ENCODE measurements around the gene HCN3. TPM values are rescaled to one million over a fixed set of nuclear protein-coding genes. Genes with fewer than 3 reads are reported as not detected.

HCN3 gene
- total RNA-seq, result 0.89 and 1.4 TPM in 2 replicates

GRCh38 chr1:155277070-155277901 lies at the start of gene HCN3:
TSS of gene HCN3 (plus strand) at chr1:155277463. CDS start at chr1:155277591, 128 bp downstream.

GRCh38 chr1:155255243-155256007 lies 21.8 kb upstream of the HCN3 start, which contains the start of gene ENTREP3:
TSS of gene ENTREP3 (minus strand) at chr1:155255483. CDS start at chr1:155254877, 606 bp downstream.

GRCh38 chr1:155261852-155262673 lies 15.2 kb upstream of the HCN3 start, which contains the start of gene SCAMP3:
TSS of gene SCAMP3 (minus strand) at chr1:155262360. CDS start at chr1:155262151, 209 bp downstream.

GRCh38 chr1:155273343-155274245 lies 3.7 kb upstream of the HCN3 start, which contains the start of gene CLK2:
TSS of gene CLK2 (minus strand) at chr1:155273504. CDS start at chr1:155270977, 2,527 bp downstream.

GRCh38 chr1:155301342-155301841 lies 24.1 kb downstream of the HCN3 start, which contains the start of gene PKLR:
TSS of gene PKLR (minus strand) at chr1:155301438. CDS start at chr1:155301395, 43 bp downstream.

GRCh38 chr1:155308493-155309422 lies 31.5 kb downstream of the HCN3 start, which contains the start of gene FDPS:
TSS of gene FDPS (plus strand) at chr1:155308866. CDS start at chr1:155309790, 924 bp downstream.

GRCh38 chr1:155320661-155321617 lies 43.7 kb downstream of the HCN3 start, which contains the start of gene RUSC1:
TSS of gene RUSC1 (plus strand) at chr1:155320894. CDS start at chr1:155321774, 880 bp downstream.

Other genes starting within 250 kb of the HCN3 start
- gene DCST2, start 243.7 kb upstream of the HCN3 start, total RNA-seq, result 0.11 TPM in 1 of 2 replicates, not detected in the other
- gene DCST1, start 243.6 kb upstream of the HCN3 start, total RNA-seq, result not detected in 2 replicates
- gene ADAM15, start 226.1 kb upstream of the HCN3 start, total RNA-seq, result 56.7 and 69.5 TPM in 2 replicates
- 1.7 and 2.9 TPM in 2 replicates for gene EFNA4, start 213.7 kb upstream of the HCN3 start, total RNA-seq
- 0.22 and 0.50 TPM in 2 replicates for gene EFNA3, start 198.6 kb upstream of the HCN3 start, total RNA-seq
- 0.22 and 0.75 TPM in 2 replicates for gene EFNA1, start 149.6 kb upstream of the HCN3 start, total RNA-seq
- gene SLC50A1, start 141.6 kb upstream of the HCN3 start, total RNA-seq, result 19.7 and 37.7 TPM in 2 replicates
- 34.1 and 42.9 TPM in 2 replicates for gene DPM3, start 136.9 kb upstream of the HCN3 start, total RNA-seq
- gene KRTCAP2, start 104.2 kb upstream of the HCN3 start, total RNA-seq, result 77.0 and 88.1 TPM in 2 replicates
- gene TRIM46, start 103.6 kb upstream of the HCN3 start, total RNA-seq, result 3.9 and 4.9 TPM in 2 replicates
- 28.8 and 46.6 TPM in 2 replicates for gene THBS3, start 69.6 kb upstream of the HCN3 start, total RNA-seq
- gene MTX1, start 68.8 kb upstream of the HCN3 start, total RNA-seq, result 40.0 and 50.5 TPM in 2 replicates
- gene ENTREP3, start 22.0 kb upstream of the HCN3 start, total RNA-seq, result 7.6 and 9.6 TPM in 2 replicates
- 31.7 and 43.9 TPM in 2 replicates for gene SCAMP3, start 15.1 kb upstream of the HCN3 start, total RNA-seq
- 30.5 and 32.0 TPM in 2 replicates for gene CLK2, start 4.0 kb upstream of the HCN3 start, total RNA-seq
- gene PKLR, start 24.0 kb downstream of the HCN3 start, total RNA-seq, result not detected in 2 replicates
- 445 and 647 TPM in 2 replicates for gene FDPS, start 31.4 kb downstream of the HCN3 start, total RNA-seq
- 13.0 and 13.3 TPM in 2 replicates for gene RUSC1, start 43.4 kb downstream of the HCN3 start, total RNA-seq